ENCODE results near the gene SH3D19. TPM values are rescaled to one million over a fixed set of nuclear protein-coding genes. Genes with fewer than 3 reads are reported as not detected.

The SH3D19 gene
- total RNA-seq, 1 experiment from 2014 or later: 13.7 TPM

DNA sequence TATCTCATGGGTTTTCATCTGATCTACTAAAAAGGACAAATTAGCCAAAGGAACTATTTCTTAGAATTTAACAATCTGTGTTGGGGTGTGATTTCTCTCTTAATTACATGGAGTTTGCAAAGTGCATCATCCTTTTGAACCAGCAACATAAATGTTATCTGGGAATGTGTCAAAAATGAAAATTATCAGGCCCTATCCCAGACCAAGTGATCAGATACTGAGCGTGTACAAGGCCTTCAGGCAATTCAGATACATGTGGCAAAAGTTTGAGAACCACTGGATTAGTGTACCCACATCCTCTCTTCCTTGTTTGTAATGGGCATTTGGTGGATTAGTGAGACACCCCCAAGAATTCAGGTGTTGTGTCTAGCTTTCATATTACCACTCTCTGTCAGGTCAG lies 3.8 kb downstream of the SH3D19 start:
- DNase-seq (ENCODE audit: low read depth): no peak

DNA sequence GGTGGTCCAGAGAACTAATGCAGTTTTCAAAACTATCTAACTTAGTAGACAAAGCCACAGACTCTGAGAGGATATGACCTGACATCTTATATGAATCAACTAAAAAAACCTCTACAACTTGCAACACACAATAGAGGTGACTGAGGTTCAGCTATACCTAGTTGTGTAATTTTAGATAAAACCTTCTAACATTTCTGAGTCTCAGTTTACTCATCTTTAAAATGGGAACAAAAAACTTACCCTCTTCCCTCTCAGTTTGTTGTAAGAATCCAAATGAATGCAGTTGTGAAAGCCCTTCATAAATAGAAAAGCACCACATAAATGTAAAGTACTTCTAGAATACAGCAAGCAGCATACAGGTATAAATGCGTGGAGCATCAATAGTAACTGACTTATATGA lies 5.9 kb downstream of the SH3D19 start:
- no peak for DNase-seq (ENCODE audit: low read depth)

DNA sequence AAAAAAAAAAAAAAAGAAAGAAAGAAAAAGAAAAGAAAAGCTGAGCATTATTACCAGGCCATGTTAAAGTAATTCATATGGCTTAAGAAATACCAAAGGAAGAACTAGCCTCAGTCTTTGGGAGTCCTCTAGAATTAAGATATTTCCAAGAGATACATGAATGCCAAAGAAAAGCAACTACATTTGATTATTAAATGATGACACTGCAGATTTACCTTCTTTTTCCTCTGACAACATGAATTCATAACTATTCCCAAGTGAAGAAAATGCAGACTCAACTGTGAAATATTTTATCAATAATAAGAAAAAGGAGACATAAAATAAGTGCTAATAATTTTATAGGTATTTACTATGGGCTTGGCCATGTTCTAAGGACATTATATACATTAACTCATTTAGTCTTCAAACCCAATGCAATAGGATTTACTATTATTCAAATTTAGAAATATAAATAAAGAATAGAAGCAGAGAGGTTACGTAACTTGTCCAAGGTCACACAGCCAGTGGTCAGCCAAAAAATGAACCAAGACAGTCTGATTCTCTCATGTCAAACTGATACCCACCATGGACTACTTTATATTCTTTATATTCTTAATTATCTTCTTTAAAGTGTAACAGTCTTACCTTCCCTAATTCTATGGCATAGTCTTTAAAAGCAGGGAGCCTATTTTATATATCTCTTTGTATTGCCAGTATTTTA lies 6.9 kb downstream of the SH3D19 start:
- DNase-seq (ENCODE audit: low read depth): no peak

- no peak for DNase-seq (ENCODE audit: low read depth)
Observed at GRCh38 chr4:151316645-151317044, 8.8 kb downstream of the SH3D19 start.

- peak; percentile 56 for DNase-seq (ENCODE audit: low read depth)
Observed at GRCh38 chr4:151315212-151315886, 10.1 kb downstream of the SH3D19 start.

GRCh38 chr4:151314479-151314878 lies 10.9 kb downstream of the SH3D19 start:
- no peak for DNase-seq (ENCODE audit: low read depth)

GRCh38 chr4:151314010-151314355 lies 11.4 kb downstream of the SH3D19 start:
- DNase-seq (ENCODE audit: low read depth): no peak

DNA sequence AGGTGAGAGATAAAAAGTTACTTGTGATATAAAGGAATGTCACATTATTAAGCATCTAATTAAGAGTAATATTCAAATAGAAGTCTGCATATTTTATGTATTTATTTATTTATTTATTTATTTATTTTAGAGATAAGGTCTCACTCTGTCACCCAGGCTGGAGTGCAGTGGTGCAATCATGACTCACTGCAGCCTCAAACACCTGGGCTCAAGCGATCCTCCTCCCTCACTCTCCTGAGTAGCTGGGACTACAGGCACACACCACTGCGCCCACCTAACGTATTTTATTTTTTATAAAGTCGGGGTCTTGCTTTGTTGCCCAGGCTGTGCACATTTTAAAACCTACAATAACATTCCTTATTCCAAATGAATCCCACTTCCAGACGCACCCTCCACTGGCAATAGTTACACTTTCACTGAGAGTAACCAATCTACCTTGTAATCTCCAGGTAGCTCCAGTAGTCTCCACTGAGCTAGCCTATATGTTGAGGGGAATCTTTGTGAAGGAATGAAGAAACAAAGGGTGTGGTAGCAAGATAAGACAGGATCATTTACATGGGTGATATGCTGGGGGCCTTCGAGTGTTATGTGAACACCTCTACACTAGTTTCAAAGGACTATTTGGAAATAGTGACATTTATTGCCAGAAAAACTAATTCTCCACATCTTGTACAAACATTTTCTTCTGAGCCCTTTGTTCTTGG lies 11.9 kb downstream of the SH3D19 start:
- no peak for DNase-seq (ENCODE audit: low read depth)

- DNase-seq (ENCODE audit: low read depth): no peak
Observed at GRCh38 chr4:151310124-151310728, 15.2 kb downstream of the SH3D19 start.

GRCh38 chr4:151304755-151305154 lies 20.6 kb downstream of the SH3D19 start:
- DNase-seq (ENCODE audit: low read depth): peak; percentile 37

- DNase-seq (ENCODE audit: low read depth): no peak
Observed at GRCh38 chr4:151304226-151304625, 21.2 kb downstream of the SH3D19 start.

DNA sequence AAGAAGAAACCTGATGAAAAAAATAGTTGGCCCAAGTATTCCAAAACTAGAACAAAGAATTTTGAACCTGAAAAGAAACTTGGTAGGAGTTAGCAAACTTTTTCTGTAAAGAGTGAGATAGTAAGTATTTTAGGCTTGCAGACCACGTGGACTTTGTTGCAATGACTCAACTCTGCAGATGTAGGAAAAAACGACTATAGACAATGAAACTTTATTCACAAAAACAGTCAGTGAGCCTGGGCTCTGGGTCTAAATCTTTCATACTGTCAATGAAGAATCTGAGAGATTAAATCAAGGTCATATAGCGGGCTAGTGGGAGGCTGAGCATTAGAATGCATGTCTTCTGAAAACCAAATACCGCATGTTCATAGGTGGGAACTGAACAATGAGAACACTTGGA lies 23.0 kb downstream of the SH3D19 start:
- DNase-seq (ENCODE audit: low read depth): peak; percentile 29

DNA sequence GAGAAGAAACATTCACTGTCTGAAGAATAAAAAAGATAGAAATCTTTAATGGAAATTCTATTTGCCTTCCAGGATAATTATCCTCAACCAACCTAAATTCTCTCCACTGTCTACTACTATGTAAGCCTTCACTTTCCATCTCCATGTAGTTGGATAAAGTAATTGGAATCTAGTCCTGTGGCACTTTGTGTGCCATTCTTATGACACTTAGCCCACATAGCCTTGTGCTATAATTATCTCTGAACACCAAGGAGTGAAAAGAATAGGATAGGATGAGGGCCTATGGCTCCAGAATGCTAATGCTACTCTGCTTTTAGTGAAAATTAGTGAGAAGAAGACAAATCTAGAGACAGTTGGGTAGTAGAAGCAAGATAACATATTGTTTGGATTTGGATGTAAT lies 28.2 kb downstream of the SH3D19 start:
- no peak for DNase-seq (ENCODE audit: low read depth)

GRCh38 chr4:151296227-151296626 lies 29.2 kb downstream of the SH3D19 start:
- no peak for DNase-seq (ENCODE audit: low read depth)

DNA sequence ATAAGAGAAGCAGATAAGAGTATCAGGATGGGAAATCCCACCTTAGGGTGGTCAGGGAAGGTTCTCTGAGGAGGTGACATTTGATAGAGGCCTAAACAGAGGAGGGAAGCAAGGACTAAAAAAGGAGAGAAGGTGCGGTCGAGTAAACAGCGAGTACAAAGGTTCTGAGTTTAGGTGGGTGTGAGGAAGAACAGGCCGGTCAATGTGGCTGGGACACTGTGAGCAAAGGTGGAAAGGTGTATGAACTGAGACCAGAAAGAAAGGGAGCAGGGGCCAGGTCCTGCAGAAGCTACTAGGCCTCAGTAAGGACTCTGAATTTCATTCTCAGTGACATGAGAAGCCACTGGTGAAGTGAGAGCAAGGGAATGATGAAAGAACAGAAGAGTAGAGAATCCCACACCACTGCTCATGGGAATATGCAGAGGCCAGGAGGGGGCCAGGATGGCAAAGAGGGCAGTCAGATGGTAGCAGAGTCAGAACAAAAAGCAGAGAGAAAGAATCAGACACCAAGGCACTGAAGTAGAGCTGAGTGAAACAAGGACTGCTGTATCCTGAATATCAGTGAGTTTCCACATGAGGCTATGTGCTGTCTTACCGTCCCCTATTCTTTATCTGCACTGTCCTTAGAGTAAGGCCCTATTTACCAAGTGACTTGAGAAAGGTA lies 30.4 kb downstream of the SH3D19 start:
- no peak for DNase-seq (ENCODE audit: low read depth)

GRCh38 chr4:151292038-151292437 lies 33.4 kb downstream of the SH3D19 start:
- DNase-seq (ENCODE audit: low read depth): no peak

GRCh38 chr4:151291485-151291884 lies 33.9 kb downstream of the SH3D19 start:
- DNase-seq (ENCODE audit: low read depth): no peak

DNA sequence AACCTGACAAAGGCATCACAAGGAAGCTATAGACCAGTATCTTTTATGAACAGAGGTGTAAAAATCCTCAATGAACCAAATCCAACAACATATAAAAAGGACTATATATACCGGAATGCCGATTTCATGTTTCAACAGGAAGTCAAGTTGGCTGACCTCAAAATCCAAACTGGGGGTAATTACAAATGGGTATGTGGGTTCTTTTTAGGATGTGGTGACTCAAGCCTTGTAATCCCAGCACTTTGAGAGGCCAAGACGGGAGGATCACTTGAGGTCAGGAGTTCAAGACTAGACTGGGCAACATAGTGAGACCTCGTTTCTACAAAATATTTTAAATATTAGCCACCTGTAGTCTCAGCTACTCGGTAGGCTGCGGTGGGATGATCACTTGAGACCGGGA lies 38.0 kb downstream of the SH3D19 start:
- peak; percentile 32 for DNase-seq (ENCODE audit: low read depth)

- no peak for DNase-seq (ENCODE audit: low read depth)
Observed at GRCh38 chr4:151284534-151285245, 40.7 kb downstream of the SH3D19 start.

GRCh38 chr4:151276787-151277562 lies 48.4 kb downstream of the SH3D19 start, which contains the start of gene PRSS48:
Gene PRSS48 (plus strand): TSS chr4:151277161. CDS start chr4:151277173, 12 bp downstream.
- peak; percentile 39 for DNase-seq (ENCODE audit: low read depth)
